GM21367 (cell line): Measurements from ENCODE around the gene PEAK3.

Experiments used
- ATAC-seq: cut with Tn5 transposase; IDR thresholded peaks from one replicate; pipeline ENCODE4 v1.9.1; 2021; ENCODE audit not compliant: unreplicated experiment

PEAK3 gene

GRCh38 chr19:2315818-2316353, 33.9 kb upstream of the PEAK3 start:
- no peak for ATAC-seq

- no peak for ATAC-seq
Observed at GRCh38 chr19:2315121-2315817, 33.3 kb upstream of the PEAK3 start.

- no peak for ATAC-seq
Observed at GRCh38 chr19:2312820-2313501, 31.0 kb upstream of the PEAK3 start.

- no peak for ATAC-seq
Observed at GRCh38 chr19:2311093-2311492, 29.1 kb upstream of the PEAK3 start.

- ATAC-seq: no peak
Observed at GRCh38 chr19:2309734-2310362, 27.9 kb upstream of the PEAK3 start.

- no peak for ATAC-seq
Observed at GRCh38 chr19:2308114-2308556, 26.2 kb upstream of the PEAK3 start, which contains the start of gene LINGO3. TSS of gene LINGO3 (minus strand) at chr19:2308154. CDS start at chr19:2291776, 16,378 bp downstream.

GRCh38 chr19:2307518-2308012, 25.6 kb upstream of the PEAK3 start:
- no peak for ATAC-seq

GRCh38 chr19:2306971-2307370, 25.0 kb upstream of the PEAK3 start:
- no peak for ATAC-seq

GRCh38 chr19:2306281-2306806, 24.4 kb upstream of the PEAK3 start:
- no peak for ATAC-seq

GRCh38 chr19:2305452-2306280, 23.7 kb upstream of the PEAK3 start:
- no peak for ATAC-seq

- ATAC-seq: no peak
Observed at GRCh38 chr19:2303211-2303798, 21.3 kb upstream of the PEAK3 start.

GRCh38 chr19:2302319-2303210, 20.6 kb upstream of the PEAK3 start:
- ATAC-seq: no peak

GRCh38 chr19:2300533-2300932, 18.6 kb upstream of the PEAK3 start:
- ATAC-seq: no peak

- no peak for ATAC-seq
Observed at GRCh38 chr19:2296141-2296540, 14.2 kb upstream of the PEAK3 start.

- ATAC-seq: no peak
Observed at GRCh38 chr19:2294687-2295335, 12.8 kb upstream of the PEAK3 start.

GRCh38 chr19:2291185-2291751, 9.3 kb upstream of the PEAK3 start:
- no peak for ATAC-seq

- no peak for ATAC-seq
Observed at GRCh38 chr19:2290441-2291184, 8.6 kb upstream of the PEAK3 start.
